ENCODE results near the gene MDGA2.

Gene MDGA2

DNA sequence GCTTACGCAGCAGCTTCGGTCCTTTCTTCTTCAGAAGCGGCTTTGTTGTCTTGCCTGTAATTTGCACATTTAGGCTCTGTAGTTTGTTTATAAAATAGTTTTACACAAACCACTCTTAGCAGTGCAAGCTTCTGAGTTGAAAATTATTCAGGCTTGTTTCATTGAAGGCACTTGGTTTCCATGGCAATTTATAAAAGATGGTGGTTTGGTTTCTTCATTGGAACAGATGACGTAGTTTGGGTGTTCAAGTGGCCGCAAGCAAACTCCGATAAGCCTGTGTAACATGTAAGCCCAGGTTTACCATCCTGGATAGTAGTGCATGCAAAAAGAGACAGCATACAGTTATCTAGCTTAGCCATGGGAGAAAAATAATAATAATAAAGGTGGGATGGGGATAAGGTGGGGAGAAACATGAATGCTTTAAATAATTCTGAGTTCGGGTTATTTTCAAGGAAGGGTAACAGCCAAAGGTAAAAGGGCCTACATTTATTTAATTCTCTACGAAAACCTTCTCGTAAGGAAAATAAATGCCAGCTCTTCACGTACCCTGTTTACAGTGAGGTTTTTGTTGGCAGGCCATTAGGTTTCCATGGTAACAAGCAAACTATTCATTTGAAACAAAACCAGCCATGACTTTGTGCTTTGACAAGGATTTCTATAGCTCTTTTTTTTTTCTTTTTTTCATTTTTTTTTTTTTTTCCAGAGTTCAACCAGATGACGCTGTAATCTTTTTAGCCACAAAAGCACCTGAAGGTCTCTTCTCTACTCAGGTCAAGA, 834.3 kb downstream of the MDGA2 start:
- no peak overlapping the region for H3K4me3 ChIP-seq (ENCODE audit: control insufficient read depth, low read depth, low read length)
- TF ChIP-seq, protein P1, sequence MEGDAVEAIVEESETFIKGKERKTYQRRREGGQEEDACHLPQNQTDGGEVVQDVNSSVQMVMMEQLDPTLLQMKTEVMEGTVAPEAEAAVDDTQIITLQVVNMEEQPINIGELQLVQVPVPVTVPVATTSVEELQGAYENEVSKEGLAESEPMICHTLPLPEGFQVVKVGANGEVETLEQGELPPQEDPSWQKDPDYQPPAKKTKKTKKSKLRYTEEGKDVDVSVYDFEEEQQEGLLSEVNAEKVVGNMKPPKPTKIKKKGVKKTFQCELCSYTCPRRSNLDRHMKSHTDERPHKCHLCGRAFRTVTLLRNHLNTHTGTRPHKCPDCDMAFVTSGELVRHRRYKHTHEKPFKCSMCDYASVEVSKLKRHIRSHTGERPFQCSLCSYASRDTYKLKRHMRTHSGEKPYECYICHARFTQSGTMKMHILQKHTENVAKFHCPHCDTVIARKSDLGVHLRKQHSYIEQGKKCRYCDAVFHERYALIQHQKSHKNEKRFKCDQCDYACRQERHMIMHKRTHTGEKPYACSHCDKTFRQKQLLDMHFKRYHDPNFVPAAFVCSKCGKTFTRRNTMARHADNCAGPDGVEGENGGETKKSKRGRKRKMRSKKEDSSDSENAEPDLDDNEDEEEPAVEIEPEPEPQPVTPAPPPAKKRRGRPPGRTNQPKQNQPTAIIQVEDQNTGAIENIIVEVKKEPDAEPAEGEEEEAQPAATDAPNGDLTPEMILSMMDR (conservative IDR thresholded peaks at IDR 0.05; ENCODE audit: control insufficient read depth, insufficient read depth, low read depth, low read length), result no peak
- no peak for DNase-seq (ENCODE audit: low read depth)

DNA sequence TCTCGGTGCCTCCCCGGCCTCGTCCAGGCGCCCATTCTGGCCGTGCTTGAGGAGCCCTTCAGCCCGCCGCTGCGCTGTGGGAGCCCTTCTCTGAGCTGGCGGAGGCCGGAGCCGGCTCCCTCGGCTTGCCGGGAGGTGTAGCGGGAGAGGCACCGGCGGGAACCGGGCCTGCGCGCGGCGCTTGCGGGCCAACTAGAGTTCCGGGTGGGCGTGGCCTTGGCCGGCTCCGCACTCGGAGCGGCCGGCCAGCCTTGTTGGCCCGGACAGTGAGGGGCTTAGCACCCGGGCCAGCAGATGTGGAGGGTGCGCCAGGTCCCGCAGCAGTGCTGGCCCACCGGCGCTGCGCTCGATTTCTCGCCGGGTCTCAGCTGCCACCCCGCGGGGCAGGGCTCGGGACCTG, 855.1 kb downstream of the MDGA2 start:
- TF ChIP-seq, protein P1 (conservative IDR thresholded peaks at IDR 0.05; ENCODE audit: control insufficient read depth, insufficient read depth, low read depth, low read length), result no peak
- DNase-seq (ENCODE audit: low read depth), result no peak
- H3K4me3 ChIP-seq (ENCODE audit: control insufficient read depth, low read depth, low read length), result no peak overlapping the region

DNA sequence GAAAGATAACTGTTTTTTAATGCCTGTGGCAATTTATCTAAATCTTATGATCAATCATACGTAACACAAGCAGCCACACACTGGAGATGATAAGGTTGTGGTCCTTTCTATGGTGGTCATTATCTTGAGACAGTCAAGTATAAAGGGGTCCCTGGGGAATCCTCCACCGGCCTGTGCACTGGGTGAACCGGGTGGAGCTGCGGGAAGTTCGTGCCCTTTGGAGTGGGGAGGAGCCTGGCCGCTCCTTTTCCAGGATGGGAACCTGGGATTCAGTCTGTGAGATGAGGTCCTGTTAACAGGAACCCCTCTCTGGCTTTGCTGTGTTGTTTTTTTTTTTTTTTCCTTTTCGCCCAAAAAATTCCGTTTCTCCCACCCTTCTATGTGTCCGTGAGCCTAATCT, 856.3 kb downstream of the MDGA2 start:
- TF ChIP-seq, protein P1 (conservative IDR thresholded peaks at IDR 0.05; ENCODE audit: control insufficient read depth, insufficient read depth, low read depth, low read length), result no peak
- no peak overlapping the region for H3K4me3 ChIP-seq (ENCODE audit: control insufficient read depth, low read depth, low read length)
- DNase-seq (ENCODE audit: low read depth), result no peak

DNA sequence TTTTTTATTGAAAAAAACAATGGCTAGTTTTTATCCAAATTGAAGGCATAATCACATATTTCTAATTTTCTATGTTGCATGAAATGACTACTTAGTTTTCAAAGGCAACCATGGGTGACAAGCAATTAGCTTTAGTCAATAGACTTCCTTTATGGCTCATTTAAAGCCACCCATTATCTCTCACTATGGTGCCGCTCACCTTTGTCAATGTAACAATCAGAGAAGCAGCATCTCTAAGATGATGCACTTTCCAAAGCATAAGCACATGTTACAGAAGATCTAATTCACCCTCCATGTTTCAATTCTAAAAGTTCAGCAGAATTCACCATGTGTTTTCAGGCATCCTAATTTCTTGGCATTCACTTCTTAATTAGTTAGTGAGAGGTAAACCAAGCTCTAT, 857.3 kb downstream of the MDGA2 start:
- no peak for DNase-seq (ENCODE audit: low read depth)
- no peak overlapping the region for H3K4me3 ChIP-seq (ENCODE audit: control insufficient read depth, low read depth, low read length)
- TF ChIP-seq, protein P1 (conservative IDR thresholded peaks at IDR 0.05; ENCODE audit: control insufficient read depth, insufficient read depth, low read depth, low read length), result no peak

DNA sequence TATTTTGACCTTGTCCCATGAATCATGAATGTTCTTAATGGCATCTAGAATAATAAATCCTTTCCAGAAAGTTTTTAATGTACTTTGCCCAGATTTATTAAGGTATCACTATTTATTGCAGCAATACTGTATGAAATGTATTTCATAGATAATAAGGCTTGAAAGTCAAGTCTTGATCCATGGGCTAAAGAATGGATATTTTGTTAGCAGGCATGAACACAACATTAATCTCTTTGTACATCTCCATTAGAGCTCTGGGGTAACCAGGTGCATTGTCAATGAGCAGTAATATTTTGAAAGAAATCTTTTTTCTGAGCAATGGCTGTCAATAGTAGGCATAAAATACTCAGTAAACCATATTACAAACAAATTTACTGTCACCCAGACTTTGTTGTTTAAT, 882.3 kb downstream of the MDGA2 start:
- no peak overlapping the region for H3K4me3 ChIP-seq (ENCODE audit: control insufficient read depth, low read depth, low read length)
- TF ChIP-seq, protein P1 (conservative IDR thresholded peaks at IDR 0.05; ENCODE audit: control insufficient read depth, insufficient read depth, low read depth, low read length), result no peak
- no peak for DNase-seq (ENCODE audit: low read depth)
